Cardiac atrium fibroblast (primary cell): Measurements from ENCODE around the gene SLC16A7. TPM values are rescaled to one million over a fixed set of nuclear protein-coding genes. Genes with fewer than 3 reads are reported as not detected.

ENCODE experiments used
- total RNA-seq: library from RNA; depleted of rRNA; stranded (reverse); fragments of >200 nt; gene quantifications from 2 replicates; pipeline ENCODE4 v1.2.3, GENCODE V29; 2015

The SLC16A7 gene
- total RNA-seq = 4.3 and 10.2 TPM in 2 replicates

GRCh38 chr12:59595883-59596540 lies at the start of gene SLC16A7:
Gene SLC16A7, plus strand, starts transcription at chr12:59596029. Its CDS starts 108,773 bp downstream, at chr12:59704802.

